Tibial nerve (tissue), 4 donors: ENCODE measurements around the gene BMP8B.
"Not testable (repeated sequence)": the region's sequence is repeated elsewhere in the genome, so short reads cannot be mapped to it uniquely, and the experiment has no call there.

Experiments
- CTCF ChIP-seq, 5 experiments: fragments of 200-600 bp in 3 of 5; fragments of 450-650 bp in 2 of 5; sonication (generic) in 3 of 5; IDR thresholded peaks; one replicate each; pipeline ENCODE4 v1.5.1; 2016 to 2019; ENCODE audit warnings: antibody characterized with exemption in 5 of 5, mild to moderate bottlenecking in 3 of 5, moderate library complexity in 2 of 5
- EP300 ChIP-seq, 2 donors: sonication (generic); formaldehyde crosslinking; IDR thresholded peaks; one replicate each; pipeline ENCODE4 v1.6.1; 2017; ENCODE audit warnings: antibody characterized with exemption in 2 of 2, mild to moderate bottlenecking in 1 of 2
- POLR2A ChIP-seq, 2 donors: fragments of 450-650 bp; IDR thresholded peaks; one replicate each; pipeline ENCODE4 v1.6.1; 2017; ENCODE audit warnings: antibody characterized with exemption in 2 of 2, mild to moderate bottlenecking in 2 of 2, moderate library complexity in 2 of 2

GRCh38 chr1:39763619-39764374 is 24.9 kb downstream of the BMP8B start:
- TF ChIP-seq CTCF, POLR2A, EP300 (IDR thresholded peaks at IDR 0.05): not testable (repeated sequence)
